ENCODE results near the gene FSTL4. TPM values are rescaled to one million over a fixed set of nuclear protein-coding genes. Genes with fewer than 3 reads are reported as not detected.

FSTL4 gene
- total RNA-seq (2014; rRNA removed; shearing (Covaris generic)) (1.4 and 2.2 TPM in 2 replicates), polyA plus RNA-seq (2016; fragmentation: Nextera tagmentation; extraction: Ambion mirVana) (1.4 and 2.8 TPM in 2 replicates)
- long read RNA-seq, partial matches to known transcripts = 0 of 1 reads
- long read RNA-seq, other reads (novel, unspliced or antisense) = 1 of 1 reads

DNA sequence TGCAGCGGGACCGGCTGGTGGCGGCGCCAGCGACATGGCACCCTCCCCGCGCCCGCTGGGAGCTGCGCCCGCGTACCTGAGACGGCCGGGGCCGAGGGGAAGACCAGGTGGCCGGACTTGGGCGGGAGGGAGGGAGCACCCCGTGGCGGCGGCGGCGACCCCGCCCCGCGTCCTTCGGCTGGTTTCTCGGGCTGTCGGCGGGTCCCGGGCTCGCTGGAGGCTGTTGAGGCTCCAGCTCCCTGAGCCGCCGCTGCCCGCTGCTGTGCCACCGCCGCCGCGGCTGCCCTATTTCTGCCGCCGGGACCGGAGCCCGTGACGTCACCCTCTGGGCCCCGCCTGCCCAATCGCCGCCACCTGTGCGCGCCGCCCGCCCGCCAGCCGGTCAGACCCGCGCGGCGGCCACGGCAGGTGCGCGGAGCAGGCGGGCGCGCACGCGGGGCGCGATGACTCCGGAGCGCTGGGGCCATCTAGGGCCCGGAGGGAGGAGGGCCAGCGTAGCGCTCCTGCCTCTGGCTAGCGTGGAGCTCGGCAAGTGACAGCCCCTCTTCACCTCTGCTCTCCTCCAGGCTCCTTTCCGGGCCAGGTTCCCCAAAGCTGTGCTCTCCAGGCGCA lies at the start of gene FSTL4:
Gene FSTL4, minus strand, starts transcription at position 293 of the 612 bp plus-strand sequence.
- H3K27me3 Mint-ChIP-seq (ENCODE audit: insufficient read depth, low read depth, poor library complexity) = peaks cover 52% of the 10 kb centered on the region
- Histone ChIP-seq H3K4me1 (ENCODE audit: insufficient read depth) (peaks cover 6% of the 10 kb centered on the region; the same call in 1 of the 2 replicates), H2AFZ (peak within 1 kb of the TSS; percentile 99), H4K20me1 (replicated peaks; ENCODE audit: insufficient read depth) (no peaks in the 10 kb centered on the region), H3K36me3 (ENCODE audit: insufficient read depth) (no peaks in the 10 kb centered on the region), H3K4me3 (peak within 1 kb of the TSS; percentile 73), H3K9me2 (ENCODE audit: insufficient read depth) (no peaks in the 10 kb centered on the region), H3F3A (replicated peaks; ENCODE audit: low read depth) (no peaks in the 10 kb centered on the region), H3K4me2 (peak within 1 kb of the TSS; percentile 89), H3K27me3 (ENCODE audit: insufficient read depth) (peaks cover 69% of the 10 kb centered on the region), H3K27ac (ENCODE audit: low read depth) (no peak within 1 kb of the TSS), H3K79me2 (replicated peaks; ENCODE audit: insufficient read depth) (no peaks in the 10 kb centered on the region)
- peaks cover 15% of the 10 kb centered on the region for H3K4me1 Mint-ChIP-seq
- no peak for TF ChIP-seq STAT1 (IDR thresholded peaks at IDR 0.05; ENCODE audit: unreplicated experiment)
- no peak for TF ChIP-seq POLR2AphosphoS5 (IDR thresholded peaks at IDR 0.05; ENCODE audit: low read depth)
- 0 out of 4 replicates have a peak, but pooled peaks of 1 of the 2 experiments have one; percentile 3 for TF ChIP-seq CTCF (conservative IDR thresholded peaks at IDR 0.05; ENCODE audit: low read depth in 2 of 2)
- no peak for TF ChIP-seq EZH2phosphoT487 (IDR thresholded peaks at IDR 0.05; ENCODE audit: unreplicated experiment)
- peak; percentile 93 for TF ChIP-seq CREB1 (CRISPR knock-in tag; IDR thresholded peaks at IDR 0.05; ENCODE audit: low read depth)
- TF ChIP-seq EZH2 (IDR thresholded peaks at IDR 0.05; ENCODE audit: low read depth, unreplicated experiment) = no peak
- ATAC-seq (peak; percentile 59), DNase-seq (ENCODE audit: low spot score) (peak; percentile 75)
- H3K27ac Mint-ChIP-seq = no peak within 1 kb of the TSS
- H3K4me3 Mint-ChIP-seq = peak within 1 kb of the TSS; percentile 73
- H3K9me3 Mint-ChIP-seq = no peaks in the 10 kb centered on the region; the same call in 2 of the 3 replicates
- H3K36me3 Mint-ChIP-seq (ENCODE audit: low read depth) = no peaks in the 10 kb centered on the region; the same call in 2 of the 3 replicates

GRCh38 chr5:133661389-133661788 lies 49.0 kb upstream of the FSTL4 start:
- H3K79me2 ChIP-seq (replicated peaks; ENCODE audit: insufficient read depth) = no peaks in the 10 kb centered on the region
- peaks cover 5% of the 10 kb centered on the region; the same call in 1 of the 2 replicates for H3K9me2 ChIP-seq (ENCODE audit: insufficient read depth)
- H3K4me1 ChIP-seq (ENCODE audit: insufficient read depth) = peaks cover 8% of the 10 kb centered on the region
- no peaks in the 10 kb centered on the region for H3K36me3 Mint-ChIP-seq (ENCODE audit: low read depth)
- no peak for DNase-seq (ENCODE audit: low spot score)
- no peaks in the 10 kb centered on the region for H3K27me3 ChIP-seq (ENCODE audit: insufficient read depth)
- no peak overlapping the region; the same call in 1 of the 2 replicates for H2AFZ ChIP-seq
- H3K4me3 Mint-ChIP-seq = no peak overlapping the region
- ATAC-seq = no peak
- H3K27ac Mint-ChIP-seq = no peak overlapping the region
- peaks cover 4% of the 10 kb centered on the region; the same call in 1 of the 3 replicates for H3K4me1 Mint-ChIP-seq
- no peaks in the 10 kb centered on the region for H3K36me3 ChIP-seq (ENCODE audit: insufficient read depth)
- no peaks in the 10 kb centered on the region for H4K20me1 ChIP-seq (replicated peaks; ENCODE audit: insufficient read depth)
- H3K4me3 ChIP-seq = no peak overlapping the region
- no peak overlapping the region for H3K27ac ChIP-seq (ENCODE audit: low read depth)
- no peaks in the 10 kb centered on the region for H3F3A ChIP-seq (replicated peaks; ENCODE audit: low read depth)
- no peaks in the 10 kb centered on the region for H3K27me3 Mint-ChIP-seq (ENCODE audit: insufficient read depth, low read depth, poor library complexity)
- no peaks in the 10 kb centered on the region for H3K9me3 Mint-ChIP-seq
- no peak overlapping the region for H3K4me2 ChIP-seq
- TF ChIP-seq ZNF331 (CRISPR knock-in tag; IDR thresholded peaks at IDR 0.05; ENCODE audit: low read depth) = no peak
- TF ChIP-seq CREB1 (CRISPR knock-in tag; IDR thresholded peaks at IDR 0.05; ENCODE audit: low read depth) = peak; percentile 14; the same call in 1 of the 2 replicates
- TF ChIP-seq NANOG (IDR thresholded peaks at IDR 0.05; ENCODE audit: borderline replicate concordance) = no peak
- no peak for TF ChIP-seq EZH2phosphoT487 (IDR thresholded peaks at IDR 0.05; ENCODE audit: unreplicated experiment)
- no peak for TF ChIP-seq EZH2 (IDR thresholded peaks at IDR 0.05; ENCODE audit: low read depth, unreplicated experiment)
- no peak for TF ChIP-seq ZNF114 (CRISPR knock-in tag; IDR thresholded peaks at IDR 0.05)
- no peak for TF ChIP-seq JUNB (IDR thresholded peaks at IDR 0.05; ENCODE audit: unreplicated experiment)
